SK-N-SH treated with all-trans-retinoic acid at 6 μM for 48 hours (cell line): ENCODE results near the gene AFF1.

Experiments
- ATAC-seq: fragments of 200-7000 bp; cut with Tn5 transposase; 3 replicates; pipeline ENCODE4 v1.9.1; 2020; ENCODE audit warnings: mild to moderate bottlenecking, moderate library complexity
- ARNTL ChIP-seq: fragments of 450-650 bp; formaldehyde crosslinking; IDR thresholded peaks from 2 replicates; pipeline ENCODE4 v1.5.0; 2020; ENCODE audit warnings: low read depth, mild to moderate bottlenecking, moderate library complexity, borderline replicate concordance
- BACH2 ChIP-seq: fragments of 250-450 bp; sonication (Bioruptor Pico); IDR thresholded peaks from 2 replicates; pipeline ENCODE4 v1.9.0; 2021; ENCODE audit warnings: mild to moderate bottlenecking, borderline replicate concordance
- CREB5 ChIP-seq: fragments of 250-450 bp; sonication (Bioruptor Pico); IDR thresholded peaks from 2 replicates; pipeline ENCODE4 v1.5.1; 2020; ENCODE audit warnings: low read depth, mild to moderate bottlenecking, moderate library complexity
- CSDC2 ChIP-seq: fragments of 250-450 bp; sonication (Bioruptor Pico); IDR thresholded peaks from 2 replicates; pipeline ENCODE4 v1.5.0; 2020; ENCODE audit warnings: mild to moderate bottlenecking, moderate library complexity
- CSRNP3 ChIP-seq: fragments of 250-450 bp; sonication (Bioruptor Pico); IDR thresholded peaks from 2 replicates; pipeline ENCODE4 v1.5.1; 2021; ENCODE audit warnings: mild to moderate bottlenecking, moderate library complexity
- GLIS3 ChIP-seq: fragments of 250-450 bp; sonication (Bioruptor Pico); IDR thresholded peaks from 2 replicates; pipeline ENCODE4 v1.5.0; 2020; ENCODE audit warnings: mild to moderate bottlenecking, moderate library complexity
- ISL1 ChIP-seq: fragments of 250-450 bp; sonication (Bioruptor Pico); IDR thresholded peaks from 2 replicates; pipeline ENCODE4 v2.1.2; 2022; ENCODE audit warnings: mild to moderate bottlenecking, moderate library complexity
- PATZ1 ChIP-seq: fragments of 250-450 bp; sonication (Bioruptor Pico); IDR thresholded peaks from 2 replicates; pipeline ENCODE4 v1.8.0; 2020; ENCODE audit warnings: mild to moderate bottlenecking, moderate library complexity, borderline replicate concordance
- POU6F1 ChIP-seq: fragments of 250-450 bp; sonication (Bioruptor Pico); IDR thresholded peaks from 2 replicates; pipeline ENCODE4 v1.8.0; 2021; ENCODE audit warnings: low read depth, mild to moderate bottlenecking, moderate library complexity, borderline replicate concordance
- PPARA ChIP-seq: fragments of 250-450 bp; sonication (Bioruptor Pico); IDR thresholded peaks from 2 replicates; pipeline ENCODE4 v1.5.0; 2020; ENCODE audit warnings: mild to moderate bottlenecking, borderline replicate concordance
- SNAI2 ChIP-seq: fragments of 250-450 bp; sonication (Bioruptor Pico); IDR thresholded peaks from 2 replicates; pipeline ENCODE4 v1.5.0; 2020; ENCODE audit warnings: mild to moderate bottlenecking, moderate library complexity
- TOX ChIP-seq: fragments of 250-450 bp; sonication (Bioruptor Pico); IDR thresholded peaks from 2 replicates; pipeline ENCODE4 v1.8.0; 2021; ENCODE audit warnings: mild to moderate bottlenecking, moderate library complexity, borderline replicate concordance
- TSHZ2 ChIP-seq: fragments of 250-450 bp; sonication (Bioruptor Pico); IDR thresholded peaks from 2 replicates; pipeline ENCODE4 v1.5.0; 2020; ENCODE audit warnings: mild to moderate bottlenecking, moderate library complexity
- ZC3H10 ChIP-seq: fragments of 250-450 bp; sonication (Bioruptor Pico); IDR thresholded peaks from 2 replicates; pipeline ENCODE4 v1.5.1; 2021; ENCODE audit warnings: mild to moderate bottlenecking, moderate library complexity
- ZFP3 ChIP-seq: fragments of 250-450 bp; sonication (Bioruptor Pico); IDR thresholded peaks from 2 replicates; pipeline ENCODE4 v1.5.0; 2020; ENCODE audit warnings: mild to moderate bottlenecking, moderate library complexity
- ZFP30 ChIP-seq: fragments of 450-650 bp; formaldehyde crosslinking; IDR thresholded peaks from 2 replicates; pipeline ENCODE4 v1.5.0; 2022; ENCODE audit warnings: mild to moderate bottlenecking, moderate library complexity
- ZNF565 ChIP-seq: fragments of 450-650 bp; formaldehyde crosslinking; conservative IDR thresholded peaks from 2 replicates; pipeline ENCODE4 v1.5.0; 2020; ENCODE audit warnings: low read depth, mild to moderate bottlenecking, moderate library complexity
- ZNF70 ChIP-seq: fragments of 450-650 bp; formaldehyde crosslinking; IDR thresholded peaks from 2 replicates; pipeline ENCODE4 v1.5.0; 2020; ENCODE audit warnings: mild to moderate bottlenecking, moderate library complexity

AFF1 gene

GRCh38 chr4:87050596-87050995 lies 115.8 kb downstream of the AFF1 start:
- TF ChIP-seq BACH2 (CRISPR knock-in tag) = no peak
- no peak for TF ChIP-seq PPARA (CRISPR knock-in tag)
- TF ChIP-seq CSRNP3 (CRISPR knock-in tag) = no peak
- ATAC-seq = no peak

DNA sequence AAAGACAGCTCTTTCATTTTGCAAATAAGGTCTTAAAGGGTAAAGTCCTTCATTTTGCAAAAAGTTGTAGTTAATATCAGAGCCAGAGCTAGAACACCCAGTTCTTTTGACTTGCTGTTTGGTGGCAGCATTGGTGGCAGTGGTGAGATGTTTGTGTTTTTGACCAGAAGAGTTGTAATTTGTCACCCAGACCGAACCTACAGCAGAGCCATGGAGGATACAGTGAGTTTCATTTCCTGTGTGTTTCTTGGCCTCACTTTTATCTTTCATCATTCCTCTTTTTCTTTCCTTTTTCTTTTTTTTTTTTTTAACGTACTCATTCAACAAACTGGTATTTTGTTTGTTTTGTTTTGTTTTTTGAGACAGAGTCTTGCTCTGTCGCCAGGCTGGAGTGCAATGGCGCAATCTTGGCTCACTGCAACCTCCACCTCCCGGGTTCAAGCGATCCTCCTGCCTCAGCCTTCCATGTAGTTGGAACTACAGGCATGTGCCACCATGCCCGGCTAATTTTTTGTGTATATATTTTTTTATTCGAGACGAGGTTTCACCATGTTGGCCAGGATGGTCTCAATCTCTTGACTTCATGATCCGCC lies 116.4 kb downstream of the AFF1 start:
- no peak for TF ChIP-seq GLIS3 (CRISPR knock-in tag)
- TF ChIP-seq ZFP30 = no peak
- no peak for TF ChIP-seq POU6F1 (CRISPR knock-in tag)
- no peak for TF ChIP-seq PPARA (CRISPR knock-in tag)
- no peak for TF ChIP-seq ZC3H10
- no peak for TF ChIP-seq ISL1
- no peak for TF ChIP-seq ZNF70 (CRISPR knock-in tag)
- ATAC-seq = no peak

DNA sequence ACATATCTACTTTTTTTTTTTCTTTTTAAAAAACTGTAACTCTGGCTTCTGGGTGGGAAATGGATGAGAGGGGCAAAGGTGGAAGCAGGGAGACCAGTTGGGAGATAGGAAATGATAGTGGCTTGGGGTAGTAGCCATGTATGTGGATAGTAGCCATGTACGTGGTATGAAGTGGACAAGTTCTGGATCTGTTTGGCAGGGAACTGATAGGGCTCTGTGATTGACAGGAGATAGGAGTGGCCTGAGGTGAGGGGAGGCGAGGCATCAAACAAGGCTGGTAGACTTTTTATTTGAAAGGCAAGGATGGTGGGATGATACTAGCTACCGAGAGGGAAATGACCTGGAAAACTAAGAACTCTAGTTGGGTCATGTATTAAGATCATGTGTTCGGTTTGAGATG lies 117.8 kb downstream of the AFF1 start:
- TF ChIP-seq ARNTL (CRISPR knock-in tag) (no peak), SNAI2 (no peak), POU6F1 (CRISPR knock-in tag) (no peak), CSDC2 (no peak), CSRNP3 (CRISPR knock-in tag) (no peak), PATZ1 (CRISPR knock-in tag) (no peak), TSHZ2 (CRISPR knock-in tag) (no peak), ZNF70 (CRISPR knock-in tag) (no peak), ZNF565 (CRISPR knock-in tag) (no peak), ZFP30 (no peak), PPARA (CRISPR knock-in tag) (no peak), CREB5 (CRISPR knock-in tag) (no peak), ZFP3 (CRISPR knock-in tag) (no peak), TOX (no peak), ZC3H10 (no peak)
- no peak for ATAC-seq
